Stimulated activated CD4-positive, alpha-beta T cell treated with anti-CD3 and anti-CD28 coated beads, Interleukin-2, amount 100 ng/mL, for 48 hours (primary cell): ENCODE data around the gene MYO3B.

Source experiments
- DNase-seq, 2 donors: peaks; one replicate each; pipeline ENCODE4 v3.0.0-alpha.2; 2020

The MYO3B gene

GRCh38 chr2:170375192-170375591 is 197.2 kb downstream of the MYO3B start:
- DNase-seq: no peak

GRCh38 chr2:170377500-170378207 is 199.7 kb downstream of the MYO3B start:
- no peak for DNase-seq

- DNase-seq: no peak
Observed at GRCh38 chr2:170380267-170380666, 202.3 kb downstream of the MYO3B start.

GRCh38 chr2:170381678-170382077 is 203.7 kb downstream of the MYO3B start:
- DNase-seq: no peak

- no peak for DNase-seq
Observed at GRCh38 chr2:170386554-170386953, 208.6 kb downstream of the MYO3B start.

GRCh38 chr2:170391018-170391417 is 213.1 kb downstream of the MYO3B start:
- no peak for DNase-seq

GRCh38 chr2:170391697-170392096 is 213.8 kb downstream of the MYO3B start:
- no peak for DNase-seq

GRCh38 chr2:170393861-170394498 is 216.0 kb downstream of the MYO3B start:
- DNase-seq: no peak

GRCh38 chr2:170394641-170395387 is 216.9 kb downstream of the MYO3B start:
- no peak for DNase-seq

GRCh38 chr2:170396799-170397459 is 219.0 kb downstream of the MYO3B start:
- no peak for DNase-seq

- DNase-seq: no peak
Observed at GRCh38 chr2:170401187-170401586, 223.2 kb downstream of the MYO3B start.

- no peak for DNase-seq
Observed at GRCh38 chr2:170404846-170405245, 226.9 kb downstream of the MYO3B start.

- DNase-seq: no peak
Observed at GRCh38 chr2:170405326-170405725, 227.4 kb downstream of the MYO3B start.

GRCh38 chr2:170408461-170409163 is 230.7 kb downstream of the MYO3B start:
- DNase-seq: no peak

- DNase-seq: peak; percentile 79 to 81
Observed at GRCh38 chr2:170409164-170409535, 231.2 kb downstream of the MYO3B start.

GRCh38 chr2:170411660-170412059 is 233.7 kb downstream of the MYO3B start:
- DNase-seq: no peak

GRCh38 chr2:170420961-170421687 is 243.2 kb downstream of the MYO3B start:
- DNase-seq: no peak

GRCh38 chr2:170423919-170424318 is 246.0 kb downstream of the MYO3B start:
- no peak for DNase-seq

GRCh38 chr2:170425281-170425751 is 247.4 kb downstream of the MYO3B start:
- no peak for DNase-seq

- no peak for DNase-seq
Observed at GRCh38 chr2:170428868-170429267, 250.9 kb downstream of the MYO3B start.

- no peak for DNase-seq
Observed at GRCh38 chr2:170432823-170433222, 254.9 kb downstream of the MYO3B start.

GRCh38 chr2:170433448-170433847 is 255.5 kb downstream of the MYO3B start:
- DNase-seq: no peak
